ENCODE measurements around the gene FBXO45.
"Not testable (repeated sequence)": the region's sequence is repeated elsewhere in the genome, so short reads cannot be mapped to it uniquely, and the experiment has no call there.

FBXO45 gene

DNA sequence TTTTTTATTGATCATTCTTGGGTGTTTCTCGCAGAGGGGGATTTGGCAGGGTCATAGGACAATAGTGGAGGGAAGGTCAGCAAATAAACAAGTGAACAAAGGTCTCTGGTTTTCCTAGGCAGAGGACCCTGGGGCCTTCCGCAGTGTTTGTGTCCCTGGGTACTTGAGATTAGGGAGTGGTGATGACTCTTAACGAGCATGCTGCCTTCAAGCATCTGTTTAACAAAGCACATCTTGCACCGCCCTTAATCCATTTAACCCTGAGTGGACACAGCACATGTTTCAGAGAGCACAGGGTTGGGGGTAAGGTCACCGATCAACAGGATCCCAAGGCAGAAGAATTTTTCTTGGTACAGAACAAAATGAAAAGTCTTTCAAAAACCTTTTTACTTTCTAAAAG, 51.2 kb downstream of the FBXO45 start:
- not testable (repeated sequence) for DNase-seq

DNA sequence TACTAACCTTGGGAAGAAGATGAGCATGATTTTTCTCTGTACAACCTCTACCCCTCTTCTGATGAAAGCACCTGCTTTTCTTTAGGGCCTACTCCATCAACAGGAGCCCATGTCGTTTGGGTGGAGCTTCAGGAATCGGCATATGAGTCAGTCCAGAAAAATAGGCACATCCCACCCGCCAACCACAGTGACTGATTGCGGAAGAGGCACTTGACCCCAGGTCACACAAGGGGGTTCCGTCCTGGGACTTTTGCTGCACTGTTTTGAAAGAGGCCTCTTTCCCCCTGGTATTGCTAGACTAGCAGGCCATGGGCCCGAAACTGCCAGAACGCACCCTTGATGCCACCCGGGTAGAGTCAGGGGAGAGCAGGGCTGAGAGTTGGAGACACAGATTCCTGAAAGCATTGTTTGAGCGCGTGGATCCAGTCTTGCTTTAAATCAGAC, 51.7 kb downstream of the FBXO45 start:
- DNase-seq = peak; percentile 43

DNA sequence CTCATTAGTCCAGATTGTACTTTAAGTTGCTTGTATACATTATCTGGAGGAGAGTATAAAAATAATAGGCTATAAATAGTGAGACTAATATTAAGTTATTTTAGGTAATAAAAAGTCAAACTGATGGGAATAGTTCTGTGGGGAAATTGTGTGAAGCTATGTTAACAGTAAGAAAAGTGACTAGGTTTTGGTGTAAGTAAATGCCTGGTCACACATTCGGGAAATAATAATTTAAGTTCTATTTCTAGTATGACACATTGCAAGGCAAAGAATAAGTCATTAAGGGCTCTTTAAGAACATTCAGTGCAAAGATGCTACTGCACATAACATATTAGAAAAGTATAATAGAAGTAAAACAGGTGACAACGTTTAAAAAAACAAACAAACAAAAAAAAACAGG, 52.2 kb downstream of the FBXO45 start:
- DNase-seq = no peak

DNA sequence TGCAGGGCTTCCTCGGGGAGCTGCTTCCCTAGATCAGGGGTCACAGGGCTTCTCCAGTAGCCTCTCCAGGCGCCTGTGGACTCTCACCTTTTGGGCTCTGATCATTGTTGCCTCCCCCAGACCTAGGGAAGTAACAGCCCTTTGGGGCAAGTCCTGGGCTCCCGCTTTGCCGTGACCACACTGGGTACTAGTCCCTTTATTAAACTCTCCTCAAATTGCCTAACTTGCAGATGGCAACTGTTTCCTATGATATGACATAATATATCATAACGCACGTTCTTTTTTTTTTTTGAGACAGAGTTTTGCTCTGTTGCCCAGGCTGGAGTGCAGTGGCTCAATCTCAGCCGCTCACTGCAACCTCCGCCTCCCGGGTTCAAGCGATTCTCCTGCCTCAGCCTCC, 53.2 kb downstream of the FBXO45 start:
- DNase-seq = no peak

DNA sequence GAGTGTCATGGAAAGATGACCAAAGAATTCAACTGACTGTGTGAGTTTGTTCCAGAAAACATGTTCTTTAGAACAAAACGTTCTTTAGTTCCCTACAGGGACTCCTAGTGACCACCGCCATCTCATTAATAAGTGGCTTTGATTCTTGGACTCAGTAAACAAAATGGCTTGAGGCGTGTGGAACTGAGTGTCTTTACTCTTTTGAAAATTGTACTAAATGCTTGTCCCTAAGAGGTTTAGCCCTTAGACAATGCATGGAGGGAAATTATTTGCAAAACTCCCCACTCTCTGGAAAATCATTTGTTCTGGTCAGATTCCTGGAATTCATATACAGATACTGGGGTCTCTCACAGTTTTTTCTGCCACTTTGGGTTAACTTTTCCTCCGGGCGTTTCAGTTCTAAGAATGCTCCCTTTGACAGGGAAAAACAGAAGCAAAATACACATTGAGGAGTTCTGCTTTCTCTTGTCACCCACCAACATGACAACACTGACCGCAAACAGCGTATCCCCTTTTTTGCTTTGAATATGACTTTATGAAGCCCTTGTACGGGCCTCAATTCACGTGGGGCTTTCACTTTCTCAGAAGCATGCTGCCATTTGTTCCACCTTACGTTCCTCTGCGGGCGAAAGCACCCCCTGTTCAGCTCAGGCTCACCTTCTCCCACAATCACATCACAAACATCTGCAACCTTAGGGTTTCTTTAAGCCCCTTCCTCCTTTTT, 55.8 kb downstream of the FBXO45 start:
- DNase-seq = no peak

DNA sequence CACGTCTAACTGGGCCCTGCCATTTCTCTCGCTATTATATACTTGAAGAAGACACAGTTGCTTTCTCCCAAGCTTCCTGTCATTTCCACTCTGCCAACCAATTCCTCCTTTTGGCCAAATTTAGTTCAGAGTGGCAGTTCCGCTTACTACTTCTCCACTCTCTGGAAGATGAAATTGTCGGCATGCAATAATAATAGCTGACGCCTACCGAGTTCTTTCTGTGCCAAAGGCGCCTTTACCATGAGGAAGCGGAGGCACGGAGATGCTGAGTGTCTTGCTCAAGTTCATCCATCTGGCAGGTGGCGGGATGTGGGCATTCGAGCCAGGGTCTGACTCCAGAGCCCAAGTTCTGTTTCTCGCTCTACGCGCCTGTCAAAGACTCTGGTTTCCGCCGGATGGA, 56.4 kb downstream of the FBXO45 start:
- DNase-seq = no peak

DNA sequence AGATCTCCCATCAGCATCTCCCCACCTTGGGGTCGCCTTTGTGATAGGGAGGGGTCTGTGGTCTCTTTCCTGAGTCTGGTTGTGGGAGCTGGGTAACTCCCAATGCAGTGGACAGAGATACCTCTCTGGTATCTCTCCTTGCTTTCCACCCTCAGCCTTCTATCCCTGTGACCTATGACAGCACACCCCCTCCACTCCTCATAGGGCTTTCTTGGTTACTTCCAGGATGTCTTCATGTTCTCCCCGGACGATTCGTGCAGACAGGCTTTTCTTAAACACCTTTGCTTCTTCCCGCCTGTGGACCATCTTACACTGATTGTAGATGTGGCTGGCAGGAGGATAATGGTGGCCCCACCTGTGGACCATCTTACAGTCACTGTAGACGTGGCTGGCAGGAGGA, 56.9 kb downstream of the FBXO45 start:
- DNase-seq = no peak

DNA sequence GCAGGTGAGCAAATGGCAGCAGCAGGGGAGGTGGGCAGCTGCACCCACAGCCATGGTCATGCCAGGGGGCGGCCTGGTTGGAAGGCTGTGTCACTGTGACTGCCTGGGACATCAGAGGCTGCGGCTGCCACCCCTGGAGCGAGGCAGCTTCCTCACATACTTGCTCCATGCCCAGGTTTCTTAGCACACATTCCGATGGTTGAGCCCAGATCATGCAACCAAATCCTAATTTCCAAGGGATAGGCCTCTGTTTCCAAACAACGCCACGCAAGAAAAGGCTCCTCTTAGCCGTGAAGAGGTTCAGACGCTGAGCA, 59.4 kb downstream of the FBXO45 start:
- DNase-seq = no peak

DNA sequence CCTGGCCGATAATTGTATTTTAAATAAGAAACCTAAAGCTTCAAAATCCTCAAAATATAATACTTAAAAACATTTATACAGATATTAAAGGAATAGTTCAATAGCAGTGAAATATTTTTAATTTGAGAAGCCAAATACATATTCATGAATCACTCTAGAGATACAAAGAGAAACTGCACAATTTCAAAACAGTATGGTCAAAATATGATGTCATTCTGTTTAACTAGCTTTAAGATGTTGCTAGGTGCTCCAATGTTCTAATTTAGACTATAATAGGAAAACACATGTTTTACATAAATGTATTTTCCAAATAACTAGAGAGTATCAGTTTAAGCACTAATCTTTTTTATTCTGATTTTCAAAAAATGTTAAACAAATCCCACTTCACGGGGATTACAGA, 60.8 kb downstream of the FBXO45 start:
- DNase-seq = no peak

DNA sequence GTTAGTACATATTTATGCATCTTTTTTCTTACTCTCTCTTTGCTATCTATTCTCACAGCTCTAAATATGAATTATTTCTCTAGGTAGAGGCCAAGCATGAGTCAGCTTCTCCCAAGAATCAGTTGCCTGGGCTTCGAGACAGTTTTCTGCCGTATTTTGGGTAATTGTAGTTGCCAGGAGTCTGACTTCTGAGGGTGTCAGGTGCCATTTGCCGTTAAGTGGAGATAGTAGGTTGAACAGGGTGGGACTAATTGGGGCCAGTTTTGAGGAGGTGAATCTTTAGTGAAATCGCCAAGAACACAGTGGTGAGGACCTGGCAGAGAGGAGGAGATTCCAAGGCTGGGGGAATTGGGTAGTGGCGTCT, 63.2 kb downstream of the FBXO45 start:
- DNase-seq = no peak

DNA sequence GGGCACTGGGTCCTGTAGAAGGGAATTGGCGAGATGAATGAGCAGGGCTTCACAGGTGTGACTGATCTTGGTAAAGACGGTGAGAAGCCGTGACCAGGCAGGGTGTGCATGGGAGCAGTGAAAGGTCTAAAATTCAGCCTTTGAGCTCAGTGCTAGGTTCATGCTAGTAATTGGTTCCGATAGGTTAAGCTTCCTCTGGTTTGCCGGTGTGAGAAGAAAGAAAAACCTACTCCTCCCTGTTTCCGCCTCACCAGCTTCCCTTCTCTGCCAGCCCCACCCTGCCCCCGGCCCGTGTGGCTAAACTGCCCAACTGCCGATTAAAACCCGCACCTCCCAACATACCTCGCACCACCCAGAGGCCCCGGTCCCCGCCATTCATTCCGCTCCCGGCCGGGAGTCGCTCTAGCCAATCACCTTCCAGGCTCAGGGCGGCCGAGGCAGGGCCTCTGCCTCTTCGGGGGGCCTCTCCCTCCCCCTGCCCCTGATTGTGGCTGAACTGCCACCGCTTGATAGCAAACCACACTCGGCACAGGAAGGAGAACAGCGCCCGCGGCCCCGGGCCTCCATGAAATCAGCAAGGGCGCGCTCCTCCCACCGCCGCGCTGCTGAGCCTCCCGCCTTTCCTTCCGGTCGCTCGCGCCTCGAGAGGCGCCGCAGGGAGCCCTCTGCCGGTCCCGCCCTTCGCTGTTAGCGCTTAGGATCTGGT, 63.7 kb downstream of the FBXO45 start:
- peak; percentile 87 for DNase-seq

DNA sequence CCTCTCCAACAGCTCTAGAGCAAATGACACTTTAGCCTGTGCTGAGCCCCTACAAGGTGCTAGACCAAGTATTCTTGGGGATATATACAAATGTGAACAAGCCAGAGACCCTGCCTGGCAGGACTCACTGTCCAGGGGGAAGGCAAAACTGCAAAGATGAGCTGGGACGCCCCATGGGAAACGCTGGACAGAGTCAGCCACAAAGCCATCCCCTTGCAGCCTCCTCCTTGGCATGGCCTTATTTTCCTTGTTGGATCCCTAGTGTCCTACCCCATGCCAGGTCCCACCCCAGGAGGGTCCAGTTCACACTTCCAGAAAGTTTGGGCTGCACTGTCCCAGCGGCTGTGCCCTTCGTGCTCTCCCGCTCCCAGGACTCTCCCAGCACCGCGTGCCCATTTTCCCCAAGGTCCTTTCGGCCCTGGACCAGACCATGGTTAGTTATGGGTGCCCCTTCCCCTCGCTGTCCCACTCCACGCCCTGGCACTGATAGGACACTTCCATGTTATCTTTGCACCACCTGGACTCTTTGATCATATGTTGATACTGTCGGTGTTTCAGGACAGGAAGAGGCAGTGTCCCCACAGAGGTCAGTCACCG, 65.2 kb downstream of the FBXO45 start:
- no peak for DNase-seq

DNA sequence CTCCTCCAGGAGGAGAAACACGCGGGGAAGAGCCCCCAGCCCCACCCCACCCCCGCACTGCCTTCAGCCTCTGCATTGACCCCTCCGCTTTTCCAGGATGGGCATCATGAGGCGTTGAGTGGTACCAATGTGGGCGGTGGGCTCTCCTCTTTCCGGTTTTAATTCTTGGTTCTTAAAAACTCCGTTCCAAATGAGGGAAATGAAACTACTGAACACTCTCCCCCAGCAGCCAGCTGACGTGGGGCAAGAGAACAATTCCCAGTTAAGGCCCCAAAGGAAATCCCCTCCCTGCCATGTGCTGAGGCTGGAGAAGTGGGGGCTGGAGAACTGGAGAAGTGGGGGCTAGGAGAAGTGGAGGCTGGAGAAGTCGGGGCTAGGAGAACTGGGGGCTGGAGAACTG, 65.8 kb downstream of the FBXO45 start:
- no peak for DNase-seq

DNA sequence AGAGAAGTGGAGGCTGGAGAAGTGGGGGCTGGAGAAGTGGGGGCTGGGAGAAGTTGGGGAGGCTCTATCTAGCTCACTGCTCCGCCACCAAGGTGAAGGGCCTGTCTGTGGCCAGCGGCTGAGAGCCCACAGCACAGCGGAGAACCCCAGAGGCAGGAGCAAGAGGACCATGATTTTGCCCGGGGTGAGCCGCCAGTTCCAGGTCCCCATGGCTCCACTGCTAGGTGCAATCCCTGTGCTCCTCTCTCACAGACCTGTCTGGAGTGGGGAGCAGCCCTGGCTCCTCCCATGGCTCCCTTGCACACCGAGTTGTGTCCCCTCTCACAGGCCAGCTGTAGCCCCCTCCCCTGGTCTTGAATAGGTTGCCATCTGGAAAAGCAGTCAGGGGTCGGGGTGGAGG, 66.4 kb downstream of the FBXO45 start:
- no peak for DNase-seq

DNA sequence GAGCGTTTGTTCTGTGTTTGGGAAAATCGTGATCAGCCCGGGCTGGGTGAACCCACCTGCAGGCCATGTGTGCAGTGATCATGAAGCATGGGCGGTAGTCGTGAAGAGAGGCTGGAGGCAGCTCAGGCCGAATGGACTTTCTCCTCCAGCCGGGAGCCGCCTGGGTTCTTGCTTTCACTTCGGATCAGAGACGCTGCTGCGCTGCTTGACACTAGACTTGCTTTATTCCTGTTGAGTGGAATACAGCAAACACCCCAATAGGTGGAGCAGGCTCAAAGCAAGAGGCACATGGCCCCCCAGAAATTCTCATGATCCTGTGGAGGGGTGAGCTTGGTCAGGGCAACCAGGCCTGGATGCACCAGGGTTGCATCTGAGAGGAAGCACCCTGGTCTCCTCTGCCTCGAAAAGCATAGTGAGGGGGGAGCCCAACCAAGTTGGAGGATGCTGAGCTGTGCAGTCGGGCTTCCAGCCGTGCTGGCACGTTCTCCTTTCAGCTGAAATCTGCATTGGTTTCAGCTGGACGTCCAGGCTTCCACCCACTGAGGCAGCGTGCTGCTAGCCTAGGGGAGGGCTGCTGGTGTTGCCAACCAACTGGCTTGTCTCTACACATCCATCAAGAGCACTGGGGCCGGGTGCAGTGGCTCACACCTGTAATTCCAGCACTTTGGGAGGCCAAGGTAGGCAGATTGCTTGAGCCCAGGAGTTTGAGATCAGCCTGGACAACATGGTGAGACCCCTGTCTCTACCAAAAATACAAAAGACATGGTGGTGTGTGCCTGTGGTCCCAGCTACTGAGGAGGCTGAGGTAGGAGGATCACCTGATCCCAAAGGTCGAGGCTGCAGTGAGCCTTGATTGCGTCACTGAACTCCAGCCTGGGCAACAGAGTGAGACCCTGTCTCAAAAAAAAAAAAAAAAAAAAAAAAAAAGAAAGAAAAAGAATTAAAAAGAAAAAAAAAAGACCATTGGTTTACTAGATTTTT, 68.2 kb downstream of the FBXO45 start:
- no peak for DNase-seq

DNA sequence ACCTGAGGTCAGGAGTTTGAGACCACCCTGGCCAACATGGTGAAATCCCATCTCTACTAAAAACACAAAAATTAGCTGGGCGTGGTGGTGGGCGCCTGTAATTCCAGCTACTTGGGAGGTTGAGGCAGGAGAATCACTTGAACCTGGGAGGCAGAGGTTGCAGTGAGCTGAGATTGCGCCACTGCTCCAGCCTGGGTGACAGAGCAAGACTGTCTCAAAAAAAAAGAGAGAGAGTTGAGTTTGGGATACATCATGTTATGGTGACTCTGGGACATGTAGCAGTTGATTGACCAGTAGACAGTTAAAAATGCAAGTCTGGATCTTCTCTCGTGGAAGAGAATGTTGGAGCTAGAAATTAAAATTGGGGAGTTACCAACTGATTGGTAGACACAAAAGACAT, 69.5 kb downstream of the FBXO45 start:
- not testable (repeated sequence) for DNase-seq

Data from NCI-H1436 treated with DMSO at 0.1 percent for 48 hours (cell line).